ENCODE measurements around the gene LDB1.

The LDB1 gene

DNA sequence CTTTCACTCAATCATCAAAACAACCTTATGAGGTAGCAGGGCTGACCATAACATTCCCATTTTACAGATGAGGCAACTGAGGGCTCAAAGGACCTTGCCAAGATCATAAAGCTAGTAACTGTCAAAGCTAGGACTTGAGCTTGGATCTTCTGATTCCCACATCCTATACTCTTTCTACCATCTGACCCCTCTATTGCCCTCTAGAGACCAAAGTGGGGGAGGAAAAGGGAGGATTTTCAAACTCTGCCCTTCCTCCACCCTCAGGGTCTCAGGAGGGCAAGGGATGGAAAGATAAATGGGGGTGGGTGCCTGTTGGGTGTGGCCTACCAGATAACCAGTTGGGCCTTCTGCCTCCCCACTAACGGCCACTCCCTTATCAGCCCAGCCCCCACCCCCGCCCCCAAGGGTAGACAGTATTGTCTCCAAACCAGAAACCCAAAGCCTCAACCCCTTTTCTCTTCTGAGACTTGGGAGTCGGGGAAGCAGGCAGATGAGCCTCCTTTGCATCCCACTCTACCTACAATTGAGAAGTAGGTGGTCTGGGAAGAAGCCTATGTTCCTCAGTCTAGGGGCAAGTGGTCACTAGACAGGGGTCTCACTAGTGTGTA is 7.9 kb downstream of the LDB1 start:
- TF ChIP-seq, protein P1, sequence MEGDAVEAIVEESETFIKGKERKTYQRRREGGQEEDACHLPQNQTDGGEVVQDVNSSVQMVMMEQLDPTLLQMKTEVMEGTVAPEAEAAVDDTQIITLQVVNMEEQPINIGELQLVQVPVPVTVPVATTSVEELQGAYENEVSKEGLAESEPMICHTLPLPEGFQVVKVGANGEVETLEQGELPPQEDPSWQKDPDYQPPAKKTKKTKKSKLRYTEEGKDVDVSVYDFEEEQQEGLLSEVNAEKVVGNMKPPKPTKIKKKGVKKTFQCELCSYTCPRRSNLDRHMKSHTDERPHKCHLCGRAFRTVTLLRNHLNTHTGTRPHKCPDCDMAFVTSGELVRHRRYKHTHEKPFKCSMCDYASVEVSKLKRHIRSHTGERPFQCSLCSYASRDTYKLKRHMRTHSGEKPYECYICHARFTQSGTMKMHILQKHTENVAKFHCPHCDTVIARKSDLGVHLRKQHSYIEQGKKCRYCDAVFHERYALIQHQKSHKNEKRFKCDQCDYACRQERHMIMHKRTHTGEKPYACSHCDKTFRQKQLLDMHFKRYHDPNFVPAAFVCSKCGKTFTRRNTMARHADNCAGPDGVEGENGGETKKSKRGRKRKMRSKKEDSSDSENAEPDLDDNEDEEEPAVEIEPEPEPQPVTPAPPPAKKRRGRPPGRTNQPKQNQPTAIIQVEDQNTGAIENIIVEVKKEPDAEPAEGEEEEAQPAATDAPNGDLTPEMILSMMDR (IDR thresholded peaks at IDR 0.05; ENCODE audit: low read depth, low read length, missing control alignments), result peak; percentile 24
- H3K4me3 ChIP-seq (replicated peaks; ENCODE audit: low read depth, low read length), result peak overlapping the region; percentile 88
- DNase-seq (ENCODE audit: extremely low read depth, low read depth), result no peak

DNA sequence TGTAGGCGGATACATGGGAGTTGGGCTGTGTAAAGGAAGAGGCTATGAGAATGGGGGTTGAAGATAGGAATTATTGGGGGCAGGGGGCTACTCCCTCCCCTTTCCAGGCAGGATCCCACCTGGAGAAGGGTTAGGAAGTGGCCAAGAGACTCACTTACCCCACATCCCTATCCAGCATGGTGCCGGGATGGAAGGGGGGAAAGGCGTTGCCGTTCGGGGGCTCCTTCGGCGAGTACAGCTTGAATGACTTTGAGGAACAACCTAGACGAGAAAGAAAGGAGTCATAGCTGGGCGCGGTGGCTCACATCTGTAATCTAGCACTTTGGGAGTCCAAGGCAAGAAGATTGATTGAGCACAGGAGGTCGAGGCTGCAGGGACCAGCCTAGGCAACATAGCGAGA is 8.9 kb downstream of the LDB1 start:
- TF ChIP-seq, protein P1 (IDR thresholded peaks at IDR 0.05; ENCODE audit: low read depth, low read length, missing control alignments), result no peak
- no peak overlapping the region for H3K4me3 ChIP-seq (replicated peaks; ENCODE audit: low read depth, low read length)
- DNase-seq (ENCODE audit: extremely low read depth, low read depth), result no peak

DNA sequence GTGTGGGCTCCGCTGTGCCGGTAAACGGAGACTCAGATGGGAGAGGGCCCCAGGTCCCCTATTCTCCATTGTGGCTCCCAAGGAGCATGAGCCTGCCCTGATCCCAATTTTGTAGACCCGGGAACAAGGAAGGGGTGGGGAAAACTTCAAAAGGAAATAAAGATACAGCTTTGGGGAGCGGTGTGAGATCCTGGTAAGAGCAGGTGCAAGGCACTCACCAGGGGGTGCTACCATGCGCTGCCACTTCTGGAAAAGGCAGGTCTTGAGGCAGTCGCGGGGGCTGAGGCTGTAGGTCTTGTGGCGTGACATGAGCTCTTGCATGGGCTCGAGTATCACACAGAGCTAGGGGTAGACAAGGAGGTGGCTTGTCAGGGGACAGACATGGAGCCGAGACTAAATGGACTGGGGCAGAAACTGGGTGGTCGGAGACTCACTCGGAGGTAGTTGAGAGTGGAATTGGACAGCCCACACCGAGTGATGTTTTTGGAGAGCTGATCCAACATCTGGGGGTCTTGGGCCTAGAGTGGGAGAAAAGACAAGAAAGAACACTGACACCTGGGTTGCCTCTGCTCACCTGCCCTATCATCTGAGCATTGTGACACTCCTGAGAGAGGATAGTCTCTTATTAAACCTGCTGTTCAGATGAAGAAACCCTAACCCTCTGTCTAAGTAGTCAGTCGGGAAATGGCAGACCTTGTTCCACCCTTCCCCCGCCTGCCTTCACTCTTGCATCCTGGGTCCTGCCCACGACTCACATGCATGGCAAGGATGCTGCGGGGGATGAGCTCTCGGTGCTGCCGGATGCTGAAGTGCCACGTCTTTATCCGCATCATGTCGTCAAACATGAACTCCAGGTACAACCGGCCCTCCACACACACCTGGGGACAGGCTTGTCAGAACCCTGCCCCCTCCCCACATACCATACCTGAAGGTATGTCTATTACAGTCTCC is 10.7 kb downstream of the LDB1 start:
- DNase-seq (ENCODE audit: extremely low read depth, low read depth), result no peak
- TF ChIP-seq, protein P1 (IDR thresholded peaks at IDR 0.05; ENCODE audit: low read depth, low read length, missing control alignments), result no peak
- no peak overlapping the region for H3K4me3 ChIP-seq (replicated peaks; ENCODE audit: low read depth, low read length)

DNA sequence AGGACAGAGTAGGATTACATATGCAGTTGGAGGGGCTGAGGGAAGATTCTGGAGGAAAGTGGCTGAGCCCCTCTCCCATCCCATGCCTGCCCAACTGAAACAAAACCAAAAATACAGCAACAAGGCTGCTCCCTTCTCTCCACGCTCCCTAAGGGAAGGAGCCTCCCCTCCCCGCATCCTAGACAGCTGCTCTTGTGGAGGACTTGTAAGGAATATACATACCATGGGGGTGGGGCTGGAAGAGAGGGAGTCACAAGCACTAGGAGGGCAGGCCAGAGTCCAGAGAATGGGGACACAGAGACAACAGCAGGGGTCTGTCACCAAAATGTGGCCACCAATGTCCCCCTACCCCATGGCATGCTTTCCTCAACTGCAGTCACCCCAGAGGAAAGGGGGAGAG is 13.2 kb downstream of the LDB1 start:
- DNase-seq (ENCODE audit: extremely low read depth, low read depth), result no peak
- TF ChIP-seq, protein P1 (IDR thresholded peaks at IDR 0.05; ENCODE audit: low read depth, low read length, missing control alignments), result no peak
- H3K4me3 ChIP-seq (replicated peaks; ENCODE audit: low read depth, low read length), result no peak overlapping the region

DNA sequence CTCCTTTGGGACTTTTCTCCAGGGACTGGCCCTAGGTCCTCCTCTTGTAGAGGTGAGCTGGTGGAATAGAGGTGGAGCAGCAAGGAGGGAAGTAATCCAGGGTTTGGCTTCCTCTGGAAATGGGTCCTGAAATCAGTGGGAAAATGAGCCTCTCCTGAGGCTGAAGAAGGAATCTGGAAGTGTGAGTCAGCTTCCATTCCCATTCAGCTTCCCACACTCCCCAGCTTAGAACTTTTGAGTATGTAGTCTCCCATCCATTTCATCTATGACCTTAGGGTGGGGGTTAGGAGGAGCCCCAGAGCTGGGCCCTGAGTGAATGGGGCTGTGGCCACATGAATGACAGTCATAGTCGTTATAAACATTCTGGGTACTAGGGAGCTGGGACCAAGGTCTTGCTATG is 17.7 kb downstream of the LDB1 start:
- TF ChIP-seq, protein P1 (IDR thresholded peaks at IDR 0.05; ENCODE audit: low read depth, low read length, missing control alignments), result no peak
- no peak overlapping the region for H3K4me3 ChIP-seq (replicated peaks; ENCODE audit: low read depth, low read length)
- DNase-seq (ENCODE audit: extremely low read depth, low read depth), result no peak

DNA sequence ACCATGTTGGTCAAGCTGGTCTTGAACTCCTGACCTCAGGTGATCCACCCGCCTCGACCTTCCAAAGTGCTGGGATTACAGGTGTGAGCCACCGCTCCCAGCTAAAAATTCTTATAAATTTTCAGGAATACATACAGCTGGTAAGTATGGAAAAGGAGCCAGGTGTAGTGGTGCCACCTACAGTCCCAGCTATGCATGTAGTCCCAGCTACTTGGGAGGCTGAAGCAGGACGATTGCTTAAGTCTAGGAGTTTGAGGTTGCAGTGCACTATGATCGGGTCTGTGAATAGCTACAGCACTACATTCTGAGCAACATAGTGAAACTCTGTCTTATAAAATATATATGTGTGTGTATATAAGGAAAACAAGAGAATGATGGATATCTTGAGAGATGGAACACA is 19.0 kb downstream of the LDB1 start:
- TF ChIP-seq, protein P1 (IDR thresholded peaks at IDR 0.05; ENCODE audit: low read depth, low read length, missing control alignments), result peak; percentile 5
- no peak for DNase-seq (ENCODE audit: extremely low read depth, low read depth)
- no peak overlapping the region for H3K4me3 ChIP-seq (replicated peaks; ENCODE audit: low read depth, low read length)

Data from HFF-Myc (cell line).